ENCODE data around the gene FLVCR2. TPM values are rescaled to one million over a fixed set of nuclear protein-coding genes. Genes with fewer than 3 reads are reported as not detected.

The FLVCR2 gene
- polyA plus RNA-seq, 4 donors, result 12.6 to 29.7 (median 17.1) TPM

DNA sequence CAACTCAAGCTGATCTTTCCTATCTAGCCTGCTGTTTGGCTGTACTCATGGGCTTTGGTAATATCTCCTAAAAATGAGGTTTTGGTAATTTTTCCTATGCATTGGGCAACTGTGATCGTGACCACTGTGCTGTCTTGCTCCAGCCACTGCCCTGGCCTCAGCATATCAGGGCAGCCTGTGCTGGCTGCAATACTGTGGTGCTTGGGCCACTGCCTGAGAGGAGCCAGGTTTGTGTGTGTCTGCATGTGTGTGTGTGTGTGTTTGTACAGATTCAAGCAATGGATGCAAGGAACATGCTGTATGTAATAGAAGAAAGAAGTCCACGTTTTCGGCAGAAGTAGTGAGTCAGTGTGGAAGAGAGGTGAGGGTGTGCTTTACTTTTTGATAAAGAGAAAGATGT, 69.2 kb downstream of the FLVCR2 start:
- no peak for FAIRE-seq
- 90 to 92% (median 91%) methylated on average over 3 of the region's 3 CpGs for WGBS, 3 donors
- H3K27ac ChIP-seq (ENCODE audit: low read depth in 1 of 3, low read length in 2 of 3), result no peak overlapping the region
- peaks cover 0 to 8% (median 0%) of the 10 kb centered on the region in 3 donors for H3K4me1 ChIP-seq (ENCODE audit: control insufficient read depth in 3 of 3, insufficient read depth in 2 of 3, low read depth in 1 of 3, low read length in 2 of 3)
- H3K9me3 ChIP-seq (ENCODE audit: control insufficient read depth in 2 of 2, insufficient read depth in 1 of 2, low read depth in 1 of 2, low read length in 1 of 2), result no peaks in the 10 kb centered on the region
- H3K36me3 ChIP-seq (ENCODE audit: control insufficient read depth in 3 of 3, insufficient read depth in 2 of 3, low read depth in 1 of 3, low read length in 3 of 3), result peaks cover 8 to 41% (median 20%) of the 10 kb centered on the region in 3 donors
- no peaks in the 10 kb centered on the region for H3K27me3 ChIP-seq (ENCODE audit: control insufficient read depth in 3 of 3, insufficient read depth in 3 of 3, low read length in 3 of 3)
- DNase-seq, result no peak
- no peak overlapping the region for H3K4me3 ChIP-seq (ENCODE audit: low read depth in 1 of 3, low read length in 3 of 3)

DNA sequence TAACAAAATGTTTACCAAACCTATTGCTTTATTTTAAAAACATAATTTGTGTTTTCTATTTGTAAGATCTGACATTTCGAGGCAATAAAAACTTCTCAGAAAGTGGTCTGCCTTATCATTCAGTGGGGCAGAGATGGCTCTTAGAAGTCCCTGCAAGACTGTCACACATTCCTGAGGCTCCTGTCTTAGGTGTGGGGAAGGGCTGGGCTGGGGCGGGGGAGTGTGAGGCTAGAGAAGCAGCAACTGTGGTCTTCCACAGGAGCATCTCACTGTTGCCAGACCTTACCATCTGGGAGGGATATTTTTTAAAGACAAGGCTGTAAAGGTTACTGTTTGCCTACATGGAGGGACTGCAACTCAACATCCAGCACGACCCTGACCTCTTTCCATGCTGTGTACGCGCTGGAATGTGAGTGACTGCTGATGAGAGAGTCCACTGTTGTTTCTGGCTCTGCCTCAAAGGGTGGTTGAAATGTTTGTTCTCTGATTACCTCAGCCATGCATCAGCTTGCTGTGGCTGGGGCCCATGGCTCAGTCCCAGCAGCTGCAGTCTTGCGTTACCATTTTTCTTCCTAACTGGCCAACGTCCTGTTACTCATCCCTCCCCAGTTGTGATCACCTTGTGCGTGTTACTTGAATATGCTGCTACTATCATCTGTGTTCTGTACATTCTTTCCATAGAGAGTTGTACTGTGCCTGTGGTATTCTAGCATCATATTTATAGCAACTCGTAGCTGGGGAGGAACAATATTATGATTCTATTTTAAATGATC, 69.8 kb downstream of the FLVCR2 start:
- H3K27me3 ChIP-seq (ENCODE audit: control insufficient read depth in 3 of 3, insufficient read depth in 3 of 3, low read length in 3 of 3), result no peaks in the 10 kb centered on the region
- H3K4me3 ChIP-seq (ENCODE audit: low read depth in 1 of 3, low read length in 3 of 3), result no peak overlapping the region
- no peak for FAIRE-seq
- peak in 1 of 2 donors; percentile 24 for DNase-seq
- H3K36me3 ChIP-seq (ENCODE audit: control insufficient read depth in 3 of 3, insufficient read depth in 2 of 3, low read depth in 1 of 3, low read length in 3 of 3), result peaks cover 8 to 47% (median 20%) of the 10 kb centered on the region in 3 donors
- no peaks in the 10 kb centered on the region for H3K9me3 ChIP-seq (ENCODE audit: control insufficient read depth in 2 of 2, insufficient read depth in 1 of 2, low read depth in 1 of 2, low read length in 1 of 2)
- no peak overlapping the region for H3K27ac ChIP-seq (ENCODE audit: low read depth in 1 of 3, low read length in 2 of 3)
- 78 to 85% (median 79%) methylated on average over 9 of the region's 9 CpGs for WGBS, 3 donors
- peaks cover 0 to 11% (median 0%) of the 10 kb centered on the region in 3 donors for H3K4me1 ChIP-seq (ENCODE audit: control insufficient read depth in 3 of 3, insufficient read depth in 2 of 3, low read depth in 1 of 3, low read length in 2 of 3)

DNA sequence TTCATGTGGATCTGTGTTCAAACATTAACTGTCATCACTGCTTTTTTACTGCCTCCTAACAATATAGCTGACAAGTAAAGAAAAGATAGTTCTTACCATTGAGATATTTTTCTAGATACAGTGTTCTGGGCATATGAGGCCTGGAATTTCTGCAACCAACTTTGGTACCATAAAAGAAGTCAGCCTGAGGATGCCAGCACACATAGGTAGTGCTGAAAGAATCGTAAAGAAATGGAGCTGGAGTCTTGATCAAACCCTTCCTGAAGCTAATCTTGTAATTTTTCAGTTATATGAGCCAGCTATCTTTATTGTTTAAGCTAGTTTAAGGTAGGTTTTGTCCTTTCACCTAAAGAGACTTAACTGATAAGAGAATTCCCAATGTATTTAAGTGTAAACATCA, 70.9 kb downstream of the FLVCR2 start:
- H3K36me3 ChIP-seq (ENCODE audit: control insufficient read depth in 3 of 3, insufficient read depth in 2 of 3, low read depth in 1 of 3, low read length in 3 of 3), result peaks cover 8 to 49% (median 18%) of the 10 kb centered on the region in 3 donors
- peaks cover 0 to 11% (median 0%) of the 10 kb centered on the region in 3 donors for H3K4me1 ChIP-seq (ENCODE audit: control insufficient read depth in 3 of 3, insufficient read depth in 2 of 3, low read depth in 1 of 3, low read length in 2 of 3)
- H3K9me3 ChIP-seq (ENCODE audit: control insufficient read depth in 2 of 2, insufficient read depth in 1 of 2, low read depth in 1 of 2, low read length in 1 of 2), result no peaks in the 10 kb centered on the region
- H3K27ac ChIP-seq (ENCODE audit: low read depth in 1 of 3, low read length in 2 of 3), result no peak overlapping the region
- H3K27me3 ChIP-seq (ENCODE audit: control insufficient read depth in 3 of 3, insufficient read depth in 3 of 3, low read length in 3 of 3), result no peaks in the 10 kb centered on the region
- WGBS, 3 donors, result 88 to 96% (median 96%) methylated on average over 1 of the region's 1 CpG
- FAIRE-seq (no peak), DNase-seq (no peak)
- H3K4me3 ChIP-seq (ENCODE audit: low read depth in 1 of 3, low read length in 3 of 3), result no peak overlapping the region

DNA sequence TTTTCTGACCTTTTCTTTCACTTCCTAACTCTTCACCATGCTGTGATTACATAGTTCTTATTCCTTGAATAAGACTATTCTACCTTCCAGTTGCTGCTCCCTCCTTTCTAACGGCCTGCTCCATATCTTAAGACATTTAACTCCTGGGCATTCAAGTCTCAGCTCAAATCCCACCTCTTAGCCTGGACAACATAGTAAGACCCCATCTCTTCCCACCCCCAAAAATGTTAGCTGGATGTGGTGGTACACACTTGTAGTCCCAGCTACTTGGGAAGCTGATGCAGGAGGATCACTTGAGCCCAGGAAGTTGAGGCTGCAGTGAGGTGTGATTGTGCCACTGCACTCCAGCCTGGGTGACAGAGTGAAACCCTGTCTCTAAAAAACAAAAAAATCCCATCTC, 71.4 kb downstream of the FLVCR2 start:
- H3K9me3 ChIP-seq (ENCODE audit: control insufficient read depth in 2 of 2, insufficient read depth in 1 of 2, low read depth in 1 of 2, low read length in 1 of 2), result no peaks in the 10 kb centered on the region
- peaks cover 8 to 47% (median 18%) of the 10 kb centered on the region in 3 donors for H3K36me3 ChIP-seq (ENCODE audit: control insufficient read depth in 3 of 3, insufficient read depth in 2 of 3, low read depth in 1 of 3, low read length in 3 of 3)
- peaks cover 0 to 11% (median 0%) of the 10 kb centered on the region in 3 donors for H3K4me1 ChIP-seq (ENCODE audit: control insufficient read depth in 3 of 3, insufficient read depth in 2 of 3, low read depth in 1 of 3, low read length in 2 of 3)
- FAIRE-seq (no peak), DNase-seq (no peak)
- H3K27ac ChIP-seq (ENCODE audit: low read depth in 1 of 3, low read length in 2 of 3), result no peak overlapping the region
- H3K27me3 ChIP-seq (ENCODE audit: control insufficient read depth in 3 of 3, insufficient read depth in 3 of 3, low read length in 3 of 3), result no peaks in the 10 kb centered on the region
- no peak overlapping the region for H3K4me3 ChIP-seq (ENCODE audit: low read depth in 1 of 3, low read length in 3 of 3)
- WGBS, 3 donors, result 96 to 100% (median 100%) methylated on average over 1 of the region's 1 CpG

DNA sequence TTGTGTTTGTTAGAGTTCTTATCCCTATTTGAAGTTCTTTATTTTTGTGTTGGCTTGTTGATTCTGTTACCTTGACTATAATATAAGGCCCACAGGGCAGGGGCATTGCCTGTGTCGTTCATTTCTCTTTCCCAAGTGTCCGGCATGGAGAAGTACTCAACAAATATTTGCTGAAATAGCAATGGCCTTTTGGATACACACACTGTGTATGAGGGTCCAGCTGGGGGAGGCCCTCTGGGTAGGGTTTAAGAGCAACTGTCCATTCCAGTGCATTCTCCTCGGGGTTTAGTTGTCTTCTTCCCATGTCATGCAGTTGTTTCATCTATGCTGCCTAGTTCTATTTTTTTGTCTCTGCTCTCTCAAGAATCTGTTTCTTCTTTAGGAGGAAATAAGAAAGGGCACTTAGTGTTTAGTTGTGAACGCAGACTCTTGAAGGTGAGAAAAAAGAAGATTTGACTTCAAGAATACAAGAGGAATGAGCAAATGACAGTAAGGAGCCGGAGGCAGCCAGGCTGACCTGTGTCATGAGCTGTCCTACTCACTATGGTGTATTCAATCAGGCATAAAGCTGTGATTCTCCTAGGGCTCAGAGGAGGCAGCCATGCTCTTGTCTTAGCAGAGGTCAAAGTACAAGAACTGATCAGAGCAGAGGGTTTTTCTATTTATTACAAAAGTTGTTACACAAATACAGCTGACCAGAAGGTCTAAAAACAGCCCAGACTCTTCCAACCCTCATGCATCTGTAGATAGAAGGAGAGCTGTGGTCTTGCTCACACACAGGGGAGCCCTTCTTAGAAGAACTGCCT, 72.0 kb downstream of the FLVCR2 start:
- no peaks in the 10 kb centered on the region for H3K27me3 ChIP-seq (ENCODE audit: control insufficient read depth in 3 of 3, insufficient read depth in 3 of 3, low read length in 3 of 3)
- H3K9me3 ChIP-seq (ENCODE audit: control insufficient read depth in 2 of 2, insufficient read depth in 1 of 2, low read depth in 1 of 2, low read length in 1 of 2), result no peaks in the 10 kb centered on the region
- FAIRE-seq, result no peak
- peak; percentile 29 to 48 for DNase-seq
- peaks cover 8 to 47% (median 18%) of the 10 kb centered on the region in 3 donors for H3K36me3 ChIP-seq (ENCODE audit: control insufficient read depth in 3 of 3, insufficient read depth in 2 of 3, low read depth in 1 of 3, low read length in 3 of 3)
- H3K4me3 ChIP-seq (ENCODE audit: low read depth in 1 of 3, low read length in 3 of 3), result no peak overlapping the region
- H3K4me1 ChIP-seq (ENCODE audit: control insufficient read depth in 3 of 3, insufficient read depth in 2 of 3, low read depth in 1 of 3, low read length in 2 of 3), result peaks cover 0 to 11% (median 0%) of the 10 kb centered on the region in 3 donors
- WGBS, 3 donors, result 93 to 95% (median 93%) methylated on average over 5 of the region's 5 CpGs
- H3K27ac ChIP-seq (ENCODE audit: low read depth in 1 of 3, low read length in 2 of 3), result no peak overlapping the region

DNA sequence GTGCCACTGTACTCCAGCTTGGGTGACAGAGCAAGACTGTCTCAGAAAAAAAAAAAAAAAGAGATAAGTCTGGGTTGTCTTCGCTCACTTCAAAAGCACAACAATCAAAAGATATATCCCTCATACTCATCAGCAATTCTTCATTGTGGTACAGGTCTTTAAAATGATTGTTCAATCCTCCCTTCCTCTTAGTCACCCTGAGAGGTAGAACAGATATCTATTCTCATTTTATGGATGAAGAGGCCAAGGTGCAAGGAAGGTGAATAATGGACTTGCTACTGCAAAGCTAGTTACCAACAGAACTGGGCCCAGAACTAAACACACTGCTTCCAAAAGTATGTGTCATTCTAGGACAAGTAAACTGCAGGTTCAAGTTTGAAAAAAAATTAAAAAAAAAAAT, 75.1 kb downstream of the FLVCR2 start:
- Histone ChIP-seq H3K4me3 (ENCODE audit: low read depth in 1 of 3, low read length in 3 of 3) (no peak overlapping the region), H3K36me3 (ENCODE audit: control insufficient read depth in 3 of 3, insufficient read depth in 2 of 3, low read depth in 1 of 3, low read length in 3 of 3) (peaks cover 6 to 38% (median 13%) of the 10 kb centered on the region in 3 donors), H3K27ac (ENCODE audit: low read depth in 1 of 3, low read length in 2 of 3) (no peak overlapping the region), H3K4me1 (ENCODE audit: control insufficient read depth in 3 of 3, insufficient read depth in 2 of 3, low read depth in 1 of 3, low read length in 2 of 3) (peaks cover 0 to 11% (median 0%) of the 10 kb centered on the region in 3 donors), H3K9me3 (ENCODE audit: control insufficient read depth in 2 of 2, insufficient read depth in 1 of 2, low read depth in 1 of 2, low read length in 1 of 2) (no peaks in the 10 kb centered on the region), H3K27me3 (ENCODE audit: control insufficient read depth in 3 of 3, insufficient read depth in 3 of 3, low read length in 3 of 3) (no peaks in the 10 kb centered on the region)
- FAIRE-seq (no peak), DNase-seq (peak in 1 of 2 donors; percentile 60)
- WGBS, 3 donors, result 80 to 85% (median 80%) methylated on average over 1 of the region's 1 CpG

DNA sequence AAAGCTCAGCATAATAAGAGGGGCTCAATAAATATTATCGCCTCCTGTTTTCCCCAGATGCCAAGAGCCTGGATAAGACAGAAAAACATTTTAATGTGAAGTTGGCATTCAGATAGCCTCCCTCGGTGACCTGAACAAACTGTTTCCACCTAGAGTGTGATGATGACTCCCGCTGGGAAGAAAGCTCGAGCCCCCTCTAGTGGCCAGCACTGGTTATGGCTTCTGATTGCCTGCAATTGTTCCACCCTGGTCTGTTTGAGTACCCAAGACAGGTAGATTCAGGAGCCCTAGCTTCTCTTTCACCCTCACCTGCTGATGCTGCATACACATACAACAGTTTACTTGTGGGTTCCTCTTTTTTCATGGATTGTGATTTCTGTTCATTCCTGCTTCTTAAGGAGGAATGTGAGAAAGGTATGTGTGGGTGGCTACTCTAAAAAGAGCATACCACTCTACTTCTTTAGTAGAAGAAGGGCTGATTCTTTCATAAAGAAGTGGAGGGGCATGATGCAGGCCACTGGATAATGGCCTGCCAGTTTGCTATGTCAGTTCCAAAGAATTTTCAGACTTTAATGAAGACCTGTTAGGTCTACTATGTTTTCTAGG, 75.8 kb downstream of the FLVCR2 start:
- no peak for FAIRE-seq
- peak; percentile 85 to 86 for DNase-seq
- H3K36me3 ChIP-seq (ENCODE audit: control insufficient read depth in 3 of 3, insufficient read depth in 2 of 3, low read depth in 1 of 3, low read length in 3 of 3), result peaks cover 6 to 38% (median 13%) of the 10 kb centered on the region in 3 donors
- no peak overlapping the region for H3K4me3 ChIP-seq (ENCODE audit: low read depth in 1 of 3, low read length in 3 of 3)
- H3K9me3 ChIP-seq (ENCODE audit: control insufficient read depth in 2 of 2, insufficient read depth in 1 of 2, low read depth in 1 of 2, low read length in 1 of 2), result no peaks in the 10 kb centered on the region
- H3K27ac ChIP-seq (ENCODE audit: low read depth in 1 of 3, low read length in 2 of 3), result no peak overlapping the region
- no peaks in the 10 kb centered on the region for H3K27me3 ChIP-seq (ENCODE audit: control insufficient read depth in 3 of 3, insufficient read depth in 3 of 3, low read length in 3 of 3)
- H3K4me1 ChIP-seq (ENCODE audit: control insufficient read depth in 3 of 3, insufficient read depth in 2 of 3, low read depth in 1 of 3, low read length in 2 of 3), result peaks cover 0 to 11% (median under 1%) of the 10 kb centered on the region in 3 donors
- 6 to 11% (median 8%) methylated on average over 4 of the region's 4 CpGs for WGBS, 3 donors

DNA sequence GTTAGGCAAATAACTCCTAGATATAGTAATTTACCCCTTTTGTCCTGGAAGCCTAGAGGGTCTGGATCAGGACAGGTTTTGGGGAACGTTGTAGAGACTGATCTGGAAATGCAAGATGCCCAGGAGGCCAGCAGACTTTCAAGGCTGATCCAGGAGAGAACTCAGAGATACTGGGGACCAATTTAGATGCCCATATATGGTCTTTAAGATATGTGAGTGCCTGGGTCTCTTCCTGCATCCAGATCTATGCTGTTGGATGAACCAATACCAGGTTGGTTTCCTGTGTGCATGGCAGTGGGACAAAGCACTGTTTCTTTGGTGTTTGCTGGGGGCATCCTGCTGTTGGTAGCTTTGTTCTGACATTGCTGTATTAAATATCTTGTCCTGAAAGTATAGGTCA, 76.8 kb downstream of the FLVCR2 start:
- no peak for FAIRE-seq
- H3K27me3 ChIP-seq (ENCODE audit: control insufficient read depth in 3 of 3, insufficient read depth in 3 of 3, low read length in 3 of 3), result no peaks in the 10 kb centered on the region
- 0% methylated on average over 1 of the region's 1 CpG for WGBS, 3 donors

More for the DNA sequence above, 76.8 kb downstream of the FLVCR2 start:
- no peak overlapping the region for H3K4me3 ChIP-seq (ENCODE audit: low read depth in 1 of 3, low read length in 3 of 3)
- H3K9me3 ChIP-seq (ENCODE audit: control insufficient read depth in 2 of 2, insufficient read depth in 1 of 2, low read depth in 1 of 2, low read length in 1 of 2), result no peaks in the 10 kb centered on the region
- H3K36me3 ChIP-seq (ENCODE audit: control insufficient read depth in 3 of 3, insufficient read depth in 2 of 3, low read depth in 1 of 3, low read length in 3 of 3), result peaks cover 4 to 32% (median 11%) of the 10 kb centered on the region in 3 donors
- no peak overlapping the region for H3K27ac ChIP-seq (ENCODE audit: low read depth in 1 of 3, low read length in 2 of 3)
- H3K4me1 ChIP-seq (ENCODE audit: control insufficient read depth in 3 of 3, insufficient read depth in 2 of 3, low read depth in 1 of 3, low read length in 2 of 3), result peaks cover 2 to 17% (median 3%) of the 10 kb centered on the region in 3 donors
- DNase-seq, result no peak

Measured in small intestine (tissue), 7 donors.